Dedifferentiated amniotic fluid mesenchymal stem cell (primary cell): ENCODE data around the gene UBALD1.

Experiments used
- DNase-seq: peaks from one replicate; pipeline ENCODE4 v3.0.0-alpha.2; 2016; ENCODE audit errors: extremely low spot score

The UBALD1 gene

GRCh38 chr16:4646773-4647643 is 32.3 kb upstream of the UBALD1 start:
- DNase-seq: no peak

GRCh38 chr16:4641895-4642294 is 27.2 kb upstream of the UBALD1 start:
- no peak for DNase-seq

GRCh38 chr16:4641306-4641687 is 26.6 kb upstream of the UBALD1 start:
- DNase-seq: no peak

- no peak for DNase-seq
These were observed 26.1 kb upstream of the UBALD1 start for GRCh38 chr16:4640572-4641305.

DNA sequence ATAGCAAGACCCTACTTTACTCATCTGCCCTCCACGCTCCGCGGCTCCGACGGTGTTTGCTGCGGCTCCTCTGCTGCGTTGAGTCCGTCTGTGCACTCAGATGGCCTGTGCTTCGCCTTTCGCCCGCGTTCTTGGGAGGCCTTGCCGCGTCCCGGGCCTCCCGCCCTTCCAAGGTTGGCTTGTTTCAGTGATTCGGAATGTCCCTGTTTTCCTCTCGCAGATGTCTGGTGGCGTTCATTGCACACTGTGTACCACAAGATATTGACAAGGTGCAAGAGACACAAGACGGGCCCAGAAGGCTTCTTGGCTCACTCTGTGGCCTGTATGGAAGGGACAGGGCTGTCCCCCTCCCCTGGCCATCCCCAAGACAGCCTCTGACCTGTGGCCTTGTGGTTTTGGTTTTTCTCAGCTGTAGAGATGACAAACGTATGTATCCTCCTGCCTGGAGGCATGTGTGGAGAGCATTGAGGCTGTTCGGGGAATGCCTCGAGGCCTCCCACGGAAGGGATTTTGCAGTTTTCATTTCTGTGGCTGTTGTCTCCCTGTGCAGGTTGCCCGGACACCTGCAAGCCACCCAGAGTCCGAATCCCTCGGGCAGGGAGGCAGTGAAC is 25.3 kb upstream of the UBALD1 start:
- DNase-seq: no peak

DNA sequence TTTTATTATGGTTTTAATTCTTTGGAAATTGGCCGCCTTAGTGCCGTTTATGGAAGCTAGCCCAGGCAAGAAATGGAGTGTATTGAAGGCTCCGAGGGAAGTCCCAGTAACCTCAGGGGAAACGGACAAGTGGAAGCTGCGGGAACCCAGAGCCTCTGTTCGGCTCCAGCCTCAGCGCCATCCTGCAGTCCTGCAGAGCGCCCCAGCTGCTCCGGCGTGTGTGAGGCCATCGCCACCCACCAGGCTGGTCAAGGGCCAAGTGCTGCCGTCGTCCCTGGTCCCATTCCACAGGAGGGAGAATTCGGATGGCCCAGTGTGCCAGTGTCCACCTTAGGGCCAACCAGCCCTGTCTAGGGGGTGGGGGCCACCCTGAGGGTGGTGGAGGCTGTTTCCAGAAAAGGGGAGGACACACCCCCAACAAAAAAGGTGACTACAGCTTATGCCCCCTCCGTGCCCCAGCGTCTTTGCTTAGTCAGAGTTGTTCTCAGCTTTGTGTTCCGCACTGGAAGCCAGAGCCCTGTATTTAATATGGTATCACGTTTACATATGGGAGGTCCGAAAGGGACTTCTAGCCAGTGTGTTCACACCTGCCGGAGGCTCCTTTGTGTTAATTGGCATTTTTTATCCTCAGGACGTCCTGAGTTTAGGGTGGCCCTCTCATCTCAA is 22.9 kb upstream of the UBALD1 start:
- no peak for DNase-seq

GRCh38 chr16:4636196-4636595 is 21.5 kb upstream of the UBALD1 start:
- DNase-seq: no peak

- DNase-seq: no peak
These were observed 20.1 kb upstream of the UBALD1 start for GRCh38 chr16:4634768-4635167.

DNA sequence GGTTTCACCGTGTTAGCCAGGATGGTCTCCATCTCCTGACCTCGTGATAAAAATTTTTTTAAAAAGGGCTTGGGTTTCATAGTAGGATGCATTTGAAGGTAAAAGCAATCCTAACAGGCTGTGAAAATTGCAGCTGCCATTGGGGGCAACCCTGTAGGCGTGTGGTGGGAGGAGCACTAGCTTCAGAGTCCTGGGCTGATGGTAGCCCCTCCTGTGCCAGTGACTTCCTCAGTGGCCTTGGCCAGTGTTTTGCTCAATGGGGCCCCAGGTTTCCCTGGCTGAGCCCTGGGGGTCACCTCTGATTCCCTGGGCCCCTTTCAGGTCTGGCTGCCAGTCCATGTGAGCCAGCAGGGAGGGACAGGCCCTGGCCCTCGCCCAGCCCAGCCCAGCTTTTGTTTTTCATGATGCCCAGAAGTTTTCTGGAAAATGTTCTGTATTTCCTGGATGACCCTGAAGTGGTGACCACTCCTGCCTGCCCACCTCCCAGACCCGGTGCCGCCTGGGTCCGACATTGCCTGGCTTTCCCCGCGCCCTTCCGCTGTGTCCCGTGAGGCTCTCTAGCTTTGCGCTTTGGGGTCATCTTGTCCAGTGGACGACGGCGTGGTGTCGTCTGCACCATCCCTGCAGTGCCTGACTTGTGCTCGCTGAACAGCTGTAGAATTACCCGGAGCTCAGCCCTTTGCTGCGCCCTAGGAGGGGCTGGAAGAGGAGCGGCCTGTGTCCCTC is 19.4 kb upstream of the UBALD1 start:
- DNase-seq: no peak

DNA sequence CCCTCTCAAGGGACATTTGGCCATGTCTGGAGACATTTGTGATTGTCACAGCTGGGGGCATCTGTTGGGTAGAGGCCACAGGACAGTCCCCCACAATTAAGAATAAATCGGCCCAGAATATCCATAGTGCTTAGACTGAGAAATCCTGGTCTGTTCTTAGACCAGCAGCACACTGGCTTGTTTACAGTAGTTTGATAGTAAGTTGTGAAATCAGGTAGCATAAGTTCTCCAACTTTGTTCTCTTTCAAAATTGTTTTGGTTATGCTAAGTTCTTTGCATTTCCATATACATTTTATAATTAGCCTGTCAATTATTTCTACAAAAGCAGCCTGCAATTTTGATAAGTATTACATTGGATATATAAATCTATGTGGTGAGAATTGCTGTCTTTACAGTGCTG is 16.8 kb upstream of the UBALD1 start:
- DNase-seq: no peak

DNA sequence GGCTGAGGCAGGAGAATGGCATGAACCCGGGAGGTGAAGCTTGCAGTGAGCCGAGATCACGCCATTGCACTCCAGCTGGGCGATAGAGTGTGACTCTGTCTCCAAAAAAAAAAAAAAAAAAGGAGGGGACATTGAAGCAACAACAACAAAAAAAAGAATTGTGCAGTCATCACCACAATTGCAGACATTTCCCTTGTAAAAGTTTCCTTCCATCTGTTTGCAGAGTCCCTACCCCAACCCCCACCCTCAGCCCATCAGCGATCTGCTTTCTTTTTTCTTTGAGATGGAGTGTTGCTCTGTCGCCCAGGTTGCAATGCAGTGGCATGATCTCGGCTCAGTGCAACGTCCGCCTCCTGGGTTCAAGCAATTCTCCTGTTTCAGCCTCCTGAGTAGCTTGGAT is 13.6 kb upstream of the UBALD1 start:
- DNase-seq: no peak

DNA sequence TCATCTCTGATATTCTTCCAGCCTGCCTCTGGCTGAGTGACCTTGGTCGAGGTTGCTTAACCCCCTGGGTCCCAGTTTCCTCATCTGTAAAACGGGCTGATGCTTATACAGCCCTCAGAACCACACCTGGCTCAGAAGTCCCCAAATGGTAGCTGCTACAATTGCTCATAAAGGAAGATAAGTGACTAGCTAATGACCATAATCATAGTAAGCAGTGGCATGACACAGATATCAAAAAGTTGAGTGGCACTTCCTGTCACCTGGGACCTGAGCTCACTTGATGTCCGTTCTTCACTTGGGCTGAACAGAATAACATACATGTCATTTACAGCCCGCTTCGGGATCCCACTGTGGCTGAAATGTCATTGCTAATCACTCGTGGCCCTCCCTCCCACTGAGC is 11.7 kb upstream of the UBALD1 start:
- DNase-seq: no peak

DNA sequence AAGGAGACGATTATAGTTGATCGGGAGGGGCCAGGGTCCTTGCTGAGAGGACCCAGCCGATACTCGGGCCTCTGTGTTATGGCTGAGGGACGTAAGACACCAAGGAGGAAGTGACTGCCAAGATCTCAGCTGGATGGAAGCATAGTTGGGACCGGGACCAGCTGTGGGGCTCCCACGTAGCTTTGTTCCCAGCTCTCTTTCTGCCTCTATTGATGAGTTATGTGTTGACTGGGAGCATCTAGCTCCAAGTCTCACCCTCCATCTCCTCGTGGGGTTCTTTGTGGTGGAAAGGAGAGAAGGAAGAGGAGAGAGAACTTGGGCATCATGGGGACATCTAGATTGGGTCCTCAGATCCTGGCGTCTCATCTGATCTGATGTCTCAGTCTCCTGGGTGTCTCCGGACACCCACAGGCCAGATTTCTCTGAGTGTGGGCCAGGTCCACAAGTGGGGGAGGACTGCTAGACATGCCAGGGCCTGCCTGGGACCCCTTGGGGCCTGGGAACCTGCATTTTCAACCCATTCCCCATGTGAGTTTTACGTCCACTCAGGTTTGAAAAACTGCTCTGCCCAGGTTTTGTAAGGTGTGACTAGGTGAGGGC is 11.0 kb upstream of the UBALD1 start:
- DNase-seq: no peak

DNA sequence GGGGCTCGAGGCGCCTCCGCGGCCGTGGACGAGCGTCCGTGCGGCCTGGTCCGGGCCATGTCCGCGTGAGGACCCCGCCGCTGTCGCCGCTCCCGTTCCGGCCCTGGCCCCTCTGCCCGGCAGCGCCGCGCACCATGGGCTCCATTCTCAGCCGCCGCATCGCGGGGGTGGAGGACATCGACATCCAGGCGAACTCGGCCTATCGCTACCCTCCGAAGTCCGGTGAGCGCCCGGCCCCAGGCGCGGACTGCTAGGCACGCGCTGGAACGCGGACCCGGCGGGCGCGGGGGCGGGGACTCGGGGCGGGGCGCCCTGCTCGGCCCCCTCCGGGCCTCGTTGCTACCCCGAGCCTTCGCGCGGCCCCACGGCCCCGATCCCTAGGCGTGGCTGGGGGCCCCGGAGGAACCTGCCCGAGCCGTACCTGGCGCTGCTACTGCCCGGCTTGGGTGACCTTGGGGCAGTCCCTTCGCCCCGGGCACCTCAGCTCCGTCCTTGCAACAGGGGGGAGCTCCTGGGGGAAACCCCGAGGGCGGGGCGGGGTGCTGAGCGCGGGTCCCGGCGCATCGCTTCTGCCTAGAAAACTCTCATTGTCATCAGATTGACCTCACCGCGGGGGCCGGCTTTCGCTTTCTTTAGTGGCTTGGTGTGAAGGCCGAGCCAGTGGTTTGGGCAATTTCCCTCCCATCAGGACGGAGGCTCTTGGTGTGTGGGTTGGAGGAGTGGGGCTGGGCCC is 10.3 kb upstream of the UBALD1 start:
- DNase-seq: peak; percentile 62

- peak; percentile 98 for DNase-seq
These were observed 9.5 kb upstream of the UBALD1 start, which contains the start of gene MGRN1 for GRCh38 chr16:4624015-4624826. TSS of gene MGRN1 (plus strand) at chr16:4624826. CDS start at chr16:4624961, 135 bp downstream.

- no peak for DNase-seq
These were observed 8.9 kb upstream of the UBALD1 start for GRCh38 chr16:4623593-4623992.

DNA sequence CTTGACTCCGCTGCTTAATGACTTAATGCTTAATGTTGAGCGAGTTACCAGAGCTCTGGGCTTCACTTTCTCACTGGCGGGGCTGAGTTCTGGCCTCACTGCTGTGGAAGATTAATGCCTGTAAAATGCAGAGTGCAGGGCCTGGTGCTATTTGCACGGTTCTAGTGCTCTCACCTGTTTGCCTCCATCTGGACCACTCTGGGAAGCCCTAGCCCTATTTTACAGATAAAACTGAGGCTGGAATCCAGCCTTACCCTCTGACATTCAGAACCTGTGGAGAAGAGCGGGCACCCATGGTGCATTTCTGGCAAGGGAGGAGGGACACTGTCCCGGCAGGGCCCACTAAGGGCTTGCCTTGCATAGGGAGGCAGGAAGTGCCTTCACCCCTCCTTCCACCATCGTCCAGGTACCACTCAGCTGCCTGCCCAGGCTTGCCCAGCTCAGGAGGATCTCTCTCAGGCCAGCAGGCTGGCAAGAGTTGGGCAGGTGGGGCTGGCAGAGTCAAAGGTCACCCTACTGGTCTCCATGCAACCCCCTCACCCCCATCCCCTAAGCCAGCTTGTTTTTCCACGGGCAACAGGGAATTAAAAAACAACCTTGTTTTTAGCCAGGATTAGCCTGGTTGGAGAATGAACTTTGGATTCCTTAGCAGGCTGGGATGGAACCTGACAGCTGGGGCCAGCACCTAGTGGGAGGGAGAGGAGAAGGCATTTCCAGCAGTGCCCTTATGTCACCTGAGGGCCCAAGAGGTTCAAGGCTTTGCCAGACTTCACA is 4.1 kb upstream of the UBALD1 start:
- no peak for DNase-seq

- DNase-seq: no peak
These were observed 3.2 kb upstream of the UBALD1 start for GRCh38 chr16:4617880-4618279.
